ENCODE results near the gene DNAAF9. TPM values are rescaled to one million over a fixed set of nuclear protein-coding genes. Genes with fewer than 3 reads are reported as not detected.

Gene DNAAF9
- total and polyA plus RNA-seq, 2 donors (not counting 1 experiment from before 2014, with no cell fraction given), result 2.6 to 7.7 TPM

DNA sequence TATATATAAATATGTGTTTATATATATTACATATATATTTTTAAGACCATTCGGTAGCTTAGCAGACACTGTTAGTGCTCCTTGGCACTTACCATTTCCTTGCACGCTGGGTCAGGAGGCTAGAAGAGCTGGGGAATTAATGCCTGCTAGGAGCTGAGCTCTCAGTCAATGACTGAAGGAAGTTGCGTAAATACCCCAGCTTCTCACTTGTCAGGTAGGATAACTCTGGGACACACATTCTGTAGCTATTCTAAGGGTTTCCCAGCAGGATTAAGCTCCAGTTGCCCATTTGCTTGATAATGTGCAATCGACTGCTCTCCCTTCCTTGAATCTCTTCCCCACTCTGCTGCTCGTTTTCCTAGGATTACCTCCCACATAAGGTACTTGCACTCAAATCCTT lies 15.7 kb upstream of the DNAAF9 start:
- intact Hi-C loops (cut with micrococcal nuclease), result no loop called here
- ChIA-PET CTCF (no interaction called here), POLR2A (no interaction called here)
- DNase-seq, result no peak
- H3K9me3 ChIP-seq (ENCODE audit: control extremely low read depth in 1 of 3, control insufficient read depth in 2 of 3, insufficient read depth in 1 of 3, low read length in 2 of 3), result no peaks in the 10 kb centered on the region
- no peak overlapping the region for H2AFZ ChIP-seq (ENCODE audit: insufficient read depth, low read depth, low read length, poor library complexity, severe bottlenecking)
- no peak overlapping the region for H3K4me2 ChIP-seq (replicated peaks; ENCODE audit: low read depth, low read length, poor library complexity, severe bottlenecking)
- H3K4me3 ChIP-seq (ENCODE audit: control extremely low read depth in 1 of 5, extremely low read depth in 1 of 5, insufficient read depth in 1 of 5, low read depth in 2 of 5, low read length in 4 of 5), result no peak overlapping the region
- H3K27ac ChIP-seq (ENCODE audit: low read length in 2 of 2), result no peak overlapping the region
- no peaks in the 10 kb centered on the region for H3K36me3 ChIP-seq (replicated peaks in 1 of 2; ENCODE audit: control extremely low read depth in 1 of 2, control insufficient read depth in 1 of 2, extremely low read depth in 1 of 2, insufficient read depth in 2 of 2, low read length in 1 of 2)
- H3K9ac ChIP-seq (ENCODE audit: low read length), result no peak overlapping the region
- H4K20me1 ChIP-seq (ENCODE audit: control insufficient read depth, insufficient read depth, low read length, poor library complexity, severe bottlenecking), result no peaks in the 10 kb centered on the region
- TF ChIP-seq, protein P1, sequence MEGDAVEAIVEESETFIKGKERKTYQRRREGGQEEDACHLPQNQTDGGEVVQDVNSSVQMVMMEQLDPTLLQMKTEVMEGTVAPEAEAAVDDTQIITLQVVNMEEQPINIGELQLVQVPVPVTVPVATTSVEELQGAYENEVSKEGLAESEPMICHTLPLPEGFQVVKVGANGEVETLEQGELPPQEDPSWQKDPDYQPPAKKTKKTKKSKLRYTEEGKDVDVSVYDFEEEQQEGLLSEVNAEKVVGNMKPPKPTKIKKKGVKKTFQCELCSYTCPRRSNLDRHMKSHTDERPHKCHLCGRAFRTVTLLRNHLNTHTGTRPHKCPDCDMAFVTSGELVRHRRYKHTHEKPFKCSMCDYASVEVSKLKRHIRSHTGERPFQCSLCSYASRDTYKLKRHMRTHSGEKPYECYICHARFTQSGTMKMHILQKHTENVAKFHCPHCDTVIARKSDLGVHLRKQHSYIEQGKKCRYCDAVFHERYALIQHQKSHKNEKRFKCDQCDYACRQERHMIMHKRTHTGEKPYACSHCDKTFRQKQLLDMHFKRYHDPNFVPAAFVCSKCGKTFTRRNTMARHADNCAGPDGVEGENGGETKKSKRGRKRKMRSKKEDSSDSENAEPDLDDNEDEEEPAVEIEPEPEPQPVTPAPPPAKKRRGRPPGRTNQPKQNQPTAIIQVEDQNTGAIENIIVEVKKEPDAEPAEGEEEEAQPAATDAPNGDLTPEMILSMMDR (IDR thresholded peaks at IDR 0.05), result no peak
- TF ChIP-seq EZH2 (IDR thresholded peaks at IDR 0.05; ENCODE audit: borderline replicate concordance, insufficient read depth, low read depth, low read length, poor library complexity, severe bottlenecking), result no peak
- Mint-ChIP-seq H3K27me3 (no peaks in the 10 kb centered on the region), H3K9me3 (ENCODE audit: insufficient read depth) (no peaks in the 10 kb centered on the region), H3K4me3 (no peak overlapping the region), H3K4me1 (peaks cover 5% of the 10 kb centered on the region), H3K27ac (no peak overlapping the region)
- no peak for ATAC-seq (ENCODE audit: low read depth)
- no peaks in the 10 kb centered on the region for H3K79me2 ChIP-seq (ENCODE audit: control insufficient read depth, insufficient read depth, low read length)
- peaks cover 0 to 4% of the 10 kb centered on the region in 2 donors for H3K4me1 ChIP-seq (ENCODE audit: control insufficient read depth in 2 of 2, insufficient read depth in 2 of 2, low read length in 2 of 2)
- 92% methylated on average over 3 of the region's 5 CpGs for WGBS (ENCODE audit: insufficient coverage)
- H3K27me3 ChIP-seq (replicated peaks in 1 of 4; ENCODE audit: control extremely low read depth in 1 of 4, control insufficient read depth in 3 of 4, insufficient read depth in 4 of 4, low read length in 3 of 4), result peaks cover 0 to 2% (median 0%) of the 10 kb centered on the region in 4 experiments

DNA sequence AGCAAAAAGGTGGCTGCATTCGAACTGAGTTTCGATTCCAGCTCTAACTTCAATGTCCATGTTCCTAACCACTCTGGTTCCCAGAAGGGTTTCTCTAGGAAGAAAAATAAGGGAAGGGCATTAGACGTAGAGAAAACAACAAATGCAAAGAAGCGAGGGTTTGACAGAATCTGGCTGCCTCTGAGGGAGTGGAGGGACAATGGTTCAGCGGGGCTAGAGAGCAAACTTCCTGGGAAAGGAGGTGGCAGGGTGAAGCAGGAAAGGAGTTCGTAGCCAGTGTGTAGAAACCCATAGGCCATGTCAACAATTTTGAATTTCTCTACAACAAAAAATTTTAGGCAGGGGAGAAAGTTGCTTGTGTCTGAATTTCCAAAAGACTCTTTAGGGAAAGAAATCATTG lies 14.5 kb upstream of the DNAAF9 start:
- intact Hi-C loops (cut with micrococcal nuclease), result no loop called here
- POLR2A ChIA-PET, result no interaction called here
- Mint-ChIP-seq H3K4me3 (no peak overlapping the region), H3K9me3 (ENCODE audit: insufficient read depth) (no peaks in the 10 kb centered on the region), H3K4me1 (peaks cover 5% of the 10 kb centered on the region), H3K27me3 (peaks cover under 1% of the 10 kb centered on the region), H3K27ac (no peak overlapping the region)
- peaks cover 0 to 2% (median 0%) of the 10 kb centered on the region in 4 experiments for H3K27me3 ChIP-seq (replicated peaks in 1 of 4; ENCODE audit: control extremely low read depth in 1 of 4, control insufficient read depth in 3 of 4, insufficient read depth in 4 of 4, low read length in 3 of 4)
- DNase-seq (no peak), ATAC-seq (ENCODE audit: low read depth) (no peak)
- H3K36me3 ChIP-seq (replicated peaks in 1 of 2; ENCODE audit: control extremely low read depth in 1 of 2, control insufficient read depth in 1 of 2, extremely low read depth in 1 of 2, insufficient read depth in 2 of 2, low read length in 1 of 2), result no peaks in the 10 kb centered on the region
- no peak overlapping the region for H3K27ac ChIP-seq (ENCODE audit: low read length in 2 of 2)
- no peaks in the 10 kb centered on the region for H3K9me3 ChIP-seq (ENCODE audit: control extremely low read depth in 1 of 3, control insufficient read depth in 2 of 3, insufficient read depth in 1 of 3, low read length in 2 of 3)
- TF ChIP-seq, protein P1 (IDR thresholded peaks at IDR 0.05), result no peak
- TF ChIP-seq EZH2 (IDR thresholded peaks at IDR 0.05; ENCODE audit: borderline replicate concordance, insufficient read depth, low read depth, low read length, poor library complexity, severe bottlenecking), result no peak
- no peak overlapping the region for H3K4me2 ChIP-seq (replicated peaks; ENCODE audit: low read depth, low read length, poor library complexity, severe bottlenecking)
- no peak overlapping the region for H3K4me3 ChIP-seq (ENCODE audit: control extremely low read depth in 1 of 5, extremely low read depth in 1 of 5, insufficient read depth in 1 of 5, low read depth in 2 of 5, low read length in 4 of 5)
- H4K20me1 ChIP-seq (ENCODE audit: control insufficient read depth, insufficient read depth, low read length, poor library complexity, severe bottlenecking), result no peaks in the 10 kb centered on the region
- CTCF ChIA-PET, result no interaction called here
- H3K79me2 ChIP-seq (ENCODE audit: control insufficient read depth, insufficient read depth, low read length), result no peaks in the 10 kb centered on the region
- H3K9ac ChIP-seq (ENCODE audit: low read length), result no peak overlapping the region
- H3K4me1 ChIP-seq (ENCODE audit: control insufficient read depth in 2 of 2, insufficient read depth in 2 of 2, low read length in 2 of 2), result peaks cover 0 to 4% of the 10 kb centered on the region in 2 donors
- no peak overlapping the region for H2AFZ ChIP-seq (ENCODE audit: insufficient read depth, low read depth, low read length, poor library complexity, severe bottlenecking)
- 100% methylated on average over 3 of the region's 6 CpGs for WGBS (ENCODE audit: insufficient coverage)

All from B cell (primary cell).